CD14-positive monocyte (primary cell): ENCODE measurements around the gene GUCY2F. TPM values are rescaled to one million over a fixed set of nuclear protein-coding genes. Genes with fewer than 3 reads are reported as not detected.

Source experiments
- DNase-seq, 3 donors: peaks; one replicate each; pipeline ENCODE4 v3.0.0-alpha.2; 2011 to 2022
- H2AFZ ChIP-seq: 2 replicates; pipeline ENCODE4 v1.6.0; 2012; ENCODE audit warnings: mild to moderate bottlenecking, low read depth, low read length, inconsistent platforms; ENCODE audit not compliant: insufficient read depth, poor library complexity, severe bottlenecking
- H3K27ac ChIP-seq, 2 donors: 1 replicate in 1 of 2; 2 replicates in 1 of 2; pipeline ENCODE4 v1.5.1; 2012 to 2013; ENCODE audit warnings: low read length in 2 of 2, control low read depth in 1 of 2, inconsistent platforms in 1 of 2, low read depth in 1 of 2, mild to moderate bottlenecking in 1 of 2
- H3K27me3 ChIP-seq, 2 donors: one replicate each; pipeline versions ENCODE4 v1.6.0 to v1.6.1; 2011 to 2013; ENCODE audit warnings: low read length in 2 of 2; ENCODE audit not compliant: control insufficient read depth in 2 of 2, insufficient read depth in 2 of 2
- H3K36me3 ChIP-seq, 2 donors: replicated peaks in 1 of 2; 1 replicate in 1 of 2; 2 replicates in 1 of 2; pipeline versions ENCODE4 v1.5.1 to v1.6.1; 2012 to 2013; ENCODE audit warnings: low read length in 2 of 2, control low read depth in 1 of 2, inconsistent platforms in 1 of 2, mild to moderate bottlenecking in 1 of 2; ENCODE audit not compliant: insufficient read depth in 2 of 2, control insufficient read depth in 1 of 2
- H3K4me1 ChIP-seq, 2 donors: 1 replicate in 1 of 2; 2 replicates in 1 of 2; pipeline versions ENCODE4 v1.5.1 to v1.6.1; 2012 to 2013; ENCODE audit warnings: low read length in 2 of 2, control low read depth in 1 of 2, inconsistent platforms in 1 of 2, mild to moderate bottlenecking in 1 of 2, moderate library complexity in 1 of 2; ENCODE audit not compliant: insufficient read depth in 2 of 2, control insufficient read depth in 1 of 2
- H3K4me2 ChIP-seq: replicated peaks from 2 replicates; pipeline ENCODE3; 2012; ENCODE audit warnings: low read length, moderate library complexity, mild to moderate bottlenecking; ENCODE audit not compliant: poor library complexity, severe bottlenecking; ENCODE audit errors: extremely low read depth
- H3K4me3 ChIP-seq, 3 experiments: fragments of 200-600 bp in 1 of 3; sonication (generic) in 1 of 3; replicated peaks in 1 of 3; 1 replicate in 2 of 3; 2 replicates in 1 of 3; pipeline ENCODE4 v1.5.1; 2011 to 2013; ENCODE audit warnings: low read length in 3 of 3, mild to moderate bottlenecking in 3 of 3, control low read depth in 2 of 3, low read depth in 2 of 3, inconsistent platforms in 1 of 3, moderate library complexity in 1 of 3
- H3K79me2 ChIP-seq: 2 replicates; pipeline ENCODE4 v1.6.0; 2012; ENCODE audit warnings: mild to moderate bottlenecking, control low read depth, inconsistent platforms, low read length, moderate library complexity; ENCODE audit not compliant: insufficient read depth
- H3K9ac ChIP-seq: 2 replicates; pipeline ENCODE4 v1.6.0; 2017; ENCODE audit warnings: low read length, mild to moderate bottlenecking; ENCODE audit not compliant: insufficient read depth, poor library complexity, severe bottlenecking
- H3K9me3 ChIP-seq, 2 donors: replicated peaks in 1 of 2; 1 replicate in 1 of 2; 2 replicates in 1 of 2; pipeline versions ENCODE4 v1.5.1 to v1.6.1; 2012 to 2013; ENCODE audit warnings: low read length in 2 of 2, control low read depth in 1 of 2; ENCODE audit not compliant: control insufficient read depth in 1 of 2, insufficient read depth in 1 of 2
- H4K20me1 ChIP-seq: 2 replicates; pipeline ENCODE4 v1.6.0; 2012; ENCODE audit warnings: mild to moderate bottlenecking, low read length, control low read depth, moderate library complexity; ENCODE audit not compliant: insufficient read depth
- H3K27ac Mint-ChIP-seq, 7 donors: one replicate each; pipeline ENCODE4 v1.8.0; 2020; ENCODE audit warnings: mild to moderate bottlenecking in 7 of 7, mixed read lengths in 7 of 7, moderate library complexity in 6 of 7, inconsistent platforms in 2 of 7
- H3K27me3 Mint-ChIP-seq, 3 donors: one replicate each; pipeline ENCODE4 v1.8.0; 2021 to 2022; ENCODE audit warnings: low read depth in 3 of 3, mild to moderate bottlenecking in 3 of 3, mixed read lengths in 3 of 3, moderate library complexity in 3 of 3, inconsistent platforms in 1 of 3
- H3K36me3 Mint-ChIP-seq, 2 donors: one replicate each; pipeline ENCODE4 v1.8.0; 2020; ENCODE audit warnings: mixed read lengths in 2 of 2, inconsistent platforms in 1 of 2, mild to moderate bottlenecking in 1 of 2
- H3K4me1 Mint-ChIP-seq: one replicate; pipeline ENCODE4 v1.8.0; 2020; ENCODE audit warnings: mild to moderate bottlenecking, mixed read lengths
- H3K4me3 Mint-ChIP-seq, 2 donors: one replicate each; pipeline ENCODE4 v1.8.0; 2020; ENCODE audit warnings: mild to moderate bottlenecking in 2 of 2, mixed read lengths in 2 of 2, moderate library complexity in 1 of 2
- H3K9me3 Mint-ChIP-seq, 7 donors: one replicate each; pipeline ENCODE4 v1.8.0; 2020 to 2022; ENCODE audit warnings: mixed read lengths in 7 of 7, mild to moderate bottlenecking in 6 of 7, moderate library complexity in 6 of 7, inconsistent platforms in 2 of 7
- WGBS: methylation state at CpG from one replicate; pipeline ENCODE4 v1.1.5; 2013; ENCODE audit warnings: missing lambda C conversion rate; ENCODE audit not compliant: insufficient coverage; 5-methylcytosine and 5-hydroxymethylcytosine counted together
- intact Hi-C, 2 donors: fragments of 100-400 bp; cut with micrococcal nuclease; formaldehyde crosslinking; loops; one replicate each; pipeline versions ENCODE4 v1.15.0 to v1.15.1; 2023
- polyA plus RNA-seq, 3 donors: library from polyadenylated mRNA; depleted of rRNA in 1 of 3; unstranded in 2 of 3; stranded (reverse) in 1 of 3; fragments of 300-500 nt in 2 of 3; fragments of >200 nt in 1 of 3; fragmentation: Illumina TruSeq in 2 of 3; gene quantifications; 1 replicate in 2 of 3; 2 replicates in 1 of 3; pipeline ENCODE4 v1.2.3, GENCODE V29; 2012 to 2021
- TF ChIP-seq, protein P1 (sequence below): fragments of 200-600 bp; IDR thresholded peaks from one replicate; pipeline ENCODE4 v1.8.0; 2022; ENCODE audit warnings: antibody characterized with exemption, mild to moderate bottlenecking

GUCY2F gene
- polyA plus RNA-seq, 3 donors: not detected

GRCh38 chrX:109343671-109344070 is 138.2 kb downstream of the GUCY2F start:
- Histone ChIP-seq H3K27me3 (no peaks in the 10 kb centered on the region), H3K36me3 (no peaks in the 10 kb centered on the region), H4K20me1 (no peaks in the 10 kb centered on the region), H3K27ac (no peak overlapping the region), H3K4me1 (peaks cover 26 to 31% of the 10 kb centered on the region in 2 donors), H3K4me2 (no peak overlapping the region), H3K9me3 (no peaks in the 10 kb centered on the region), H3K79me2 (no peaks in the 10 kb centered on the region), H3K9ac (no peak overlapping the region), H3K4me3 (no peak overlapping the region), H2AFZ (no peak overlapping the region)
- TF ChIP-seq, protein P1, sequence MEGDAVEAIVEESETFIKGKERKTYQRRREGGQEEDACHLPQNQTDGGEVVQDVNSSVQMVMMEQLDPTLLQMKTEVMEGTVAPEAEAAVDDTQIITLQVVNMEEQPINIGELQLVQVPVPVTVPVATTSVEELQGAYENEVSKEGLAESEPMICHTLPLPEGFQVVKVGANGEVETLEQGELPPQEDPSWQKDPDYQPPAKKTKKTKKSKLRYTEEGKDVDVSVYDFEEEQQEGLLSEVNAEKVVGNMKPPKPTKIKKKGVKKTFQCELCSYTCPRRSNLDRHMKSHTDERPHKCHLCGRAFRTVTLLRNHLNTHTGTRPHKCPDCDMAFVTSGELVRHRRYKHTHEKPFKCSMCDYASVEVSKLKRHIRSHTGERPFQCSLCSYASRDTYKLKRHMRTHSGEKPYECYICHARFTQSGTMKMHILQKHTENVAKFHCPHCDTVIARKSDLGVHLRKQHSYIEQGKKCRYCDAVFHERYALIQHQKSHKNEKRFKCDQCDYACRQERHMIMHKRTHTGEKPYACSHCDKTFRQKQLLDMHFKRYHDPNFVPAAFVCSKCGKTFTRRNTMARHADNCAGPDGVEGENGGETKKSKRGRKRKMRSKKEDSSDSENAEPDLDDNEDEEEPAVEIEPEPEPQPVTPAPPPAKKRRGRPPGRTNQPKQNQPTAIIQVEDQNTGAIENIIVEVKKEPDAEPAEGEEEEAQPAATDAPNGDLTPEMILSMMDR: no peak
- H3K4me1 Mint-ChIP-seq: peaks cover 36% of the 10 kb centered on the region
- no peak for DNase-seq
- no peaks in the 10 kb centered on the region for H3K36me3 Mint-ChIP-seq
- intact Hi-C loops: no loop called here
- no peak overlapping the region for H3K4me3 Mint-ChIP-seq
- H3K9me3 Mint-ChIP-seq: peaks cover 0 to 16% (median 3%) of the 10 kb centered on the region in 7 donors
- WGBS: no CpG with 5 or more reads among the region's 2 CpGs
- no peak overlapping the region for H3K27ac Mint-ChIP-seq
- peaks cover 0 to 7% (median 1%) of the 10 kb centered on the region in 3 donors for H3K27me3 Mint-ChIP-seq

DNA sequence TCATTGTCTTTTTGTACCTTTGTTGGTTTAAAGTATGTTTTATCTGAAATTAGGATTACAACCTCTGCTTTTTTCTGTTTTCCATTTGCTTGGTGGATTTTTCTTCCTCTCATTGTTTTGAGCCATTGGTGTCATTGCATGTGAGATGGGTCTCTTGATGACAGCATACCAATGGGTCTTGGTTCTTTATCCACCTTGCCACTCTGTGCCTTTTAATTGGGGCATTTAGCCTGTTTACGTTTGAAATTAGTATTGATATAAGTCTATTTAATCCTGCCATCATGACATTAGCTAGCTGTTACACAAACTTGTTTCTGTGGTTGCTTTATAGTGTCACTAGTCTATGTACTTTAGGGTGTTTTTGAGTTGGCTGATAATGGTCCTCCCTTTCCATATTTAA is 145.7 kb downstream of the GUCY2F start:
- Histone ChIP-seq H3K36me3 (no peaks in the 10 kb centered on the region), H3K79me2 (no peaks in the 10 kb centered on the region), H3K4me2 (no peak overlapping the region), H4K20me1 (no peaks in the 10 kb centered on the region), H3K4me1 (no peaks in the 10 kb centered on the region), H3K9ac (no peak overlapping the region), H3K27me3 (no peaks in the 10 kb centered on the region), H2AFZ (no peak overlapping the region), H3K27ac (no peak overlapping the region), H3K4me3 (no peak overlapping the region), H3K9me3 (peaks cover 10 to 18% of the 10 kb centered on the region in 2 donors)
- Mint-ChIP-seq H3K9me3 (peaks cover 3 to 34% (median 32%) of the 10 kb centered on the region in 7 donors), H3K4me1 (no peaks in the 10 kb centered on the region), H3K27ac (no peak overlapping the region), H3K36me3 (no peaks in the 10 kb centered on the region), H3K4me3 (no peak overlapping the region), H3K27me3 (peaks cover 6 to 11% (median 7%) of the 10 kb centered on the region in 3 donors)
- intact Hi-C loops: no loop called here
- no CpG with 5 or more reads among the region's 1 CpG for WGBS
- no peak for DNase-seq
- TF ChIP-seq, protein P1: no peak
